Panc1 (cell line): Measurements from ENCODE around the gene CBR4. TPM values are rescaled to one million over a fixed set of nuclear protein-coding genes. Genes with fewer than 3 reads are reported as not detected.

Experiments used
- ATAC-seq: fragments of 200-7000 bp; cut with Tn5 transposase; 2 replicates; pipeline ENCODE4 v1.9.1; 2020; ENCODE audit warnings: mild to moderate bottlenecking, moderate library complexity
- BruUV-seq: library from RNA; stranded (reverse); fragments of 400-500 nt; replicated peaks from 2 replicates; lab custom pipeline; 2021; lab: Mats Ljungman, UMichigan
- CTCF ChIA-PET: fragments of 300-600 bp; sonication (Branson Sonifier 250); formaldehyde crosslinking; loops from one replicate; lab custom pipeline; 2022; ENCODE audit warnings: antibody characterized with exemption; lab: Charles Lee
- POLR2A ChIA-PET: fragments of 300-600 bp; sonication (Branson Sonifier 250); formaldehyde crosslinking; loops from one replicate; lab custom pipeline; 2022; ENCODE audit warnings: antibody characterized with exemption; lab: Charles Lee
- DNase-seq: peaks from one replicate; pipeline ENCODE4 v3.0.0-alpha.2; 2010; ENCODE audit warnings: low read depth, low spot score
- H3K27ac ChIP-seq: 2 replicates; pipeline ENCODE4 v1.5.1; 2011; ENCODE audit warnings: mild to moderate bottlenecking, low read length, inconsistent platforms
- H3K27me3 ChIP-seq: fragments of 200-500 bp; sonication (Bioruptor generic); 2 replicates; pipeline ENCODE4 v1.6.0; 2014; ENCODE audit warnings: low read length, inconsistent platforms; ENCODE audit not compliant: control insufficient read depth, insufficient read depth
- H3K36me3 ChIP-seq: fragments of 200-500 bp; sonication (Bioruptor generic); 2 replicates; pipeline ENCODE4 v1.5.1; 2014; ENCODE audit warnings: inconsistent platforms, mild to moderate bottlenecking, low read length, moderate library complexity; ENCODE audit not compliant: control insufficient read depth, insufficient read depth
- H3K4me1 ChIP-seq: 2 replicates; pipeline ENCODE4 v1.5.1; 2011; ENCODE audit warnings: inconsistent platforms, mild to moderate bottlenecking, low read length, moderate library complexity; ENCODE audit not compliant: control insufficient read depth, insufficient read depth
- H3K4me3 ChIP-seq, 2 experiments: 2 replicates each; pipeline ENCODE4 v1.5.1; 2011 to 2012; ENCODE audit warnings: low read depth in 2 of 2, low read length in 2 of 2, mild to moderate bottlenecking in 2 of 2, inconsistent platforms in 1 of 2, moderate library complexity in 1 of 2
- H3K9me3 ChIP-seq: fragments of 200-500 bp; sonication (Bioruptor generic); 2 replicates; pipeline ENCODE4 v1.5.1; 2014; ENCODE audit warnings: low read depth, mild to moderate bottlenecking, inconsistent platforms, low read length, moderate library complexity; ENCODE audit not compliant: control insufficient read depth, insufficient read depth
- CTCF ChIP-seq: fragments of 450-650 bp; IDR thresholded peaks from 2 replicates; pipeline ENCODE4 v1.5.1; 2017; ENCODE audit warnings: mild to moderate bottlenecking
- POLR2AphosphoS5 ChIP-seq: IDR thresholded peaks from 2 replicates; pipeline ENCODE4 v1.6.1; 2012; ENCODE audit warnings: mild to moderate bottlenecking, low read depth, low read length, moderate library complexity
- SIN3A ChIP-seq: IDR thresholded peaks from 2 replicates; pipeline ENCODE4 v1.6.1; 2012; ENCODE audit warnings: low read depth, mild to moderate bottlenecking, low read length, moderate library complexity, borderline replicate concordance; ENCODE audit not compliant: insufficient read depth
- TCF7L2 ChIP-seq: IDR thresholded peaks from 2 replicates; pipeline ENCODE4 v1.6.1; 2011; ENCODE audit warnings: mild to moderate bottlenecking, low read depth, low read length, inconsistent platforms
- in situ Hi-C: cut with HindIII; loops from 2 replicates; pipeline ENCODE4 v1.10.0; 2016; ENCODE audit warnings: low sequenced_read_pairs, low pct_unique_long_range_greater_than_20kb
- intact Hi-C: fragments of 100-400 bp; cut with micrococcal nuclease; formaldehyde crosslinking; loops from one replicate; pipeline ENCODE4 v1.10.0; 2022; ENCODE audit not compliant: unreplicated experiment
- total RNA-seq: library from RNA; stranded (reverse); gene quantifications from one replicate; pipeline ENCODE4 v1.2.1, GENCODE V29; 2021; ENCODE audit not compliant: unreplicated experiment
- TF ChIP-seq, protein P1 (sequence below), 2 experiments: IDR thresholded peaks; 2 replicates each; pipeline ENCODE4 v1.6.1; 2011 to 2012; ENCODE audit warnings: low read depth in 2 of 2, control low read depth in 1 of 2, low read length in 1 of 2, mild to moderate bottlenecking in 1 of 2, moderate library complexity in 1 of 2; ENCODE audit not compliant: insufficient read depth in 1 of 2

Gene CBR4
- total RNA-seq, 1 experiment from 2014 or later: 13.5 TPM

DNA sequence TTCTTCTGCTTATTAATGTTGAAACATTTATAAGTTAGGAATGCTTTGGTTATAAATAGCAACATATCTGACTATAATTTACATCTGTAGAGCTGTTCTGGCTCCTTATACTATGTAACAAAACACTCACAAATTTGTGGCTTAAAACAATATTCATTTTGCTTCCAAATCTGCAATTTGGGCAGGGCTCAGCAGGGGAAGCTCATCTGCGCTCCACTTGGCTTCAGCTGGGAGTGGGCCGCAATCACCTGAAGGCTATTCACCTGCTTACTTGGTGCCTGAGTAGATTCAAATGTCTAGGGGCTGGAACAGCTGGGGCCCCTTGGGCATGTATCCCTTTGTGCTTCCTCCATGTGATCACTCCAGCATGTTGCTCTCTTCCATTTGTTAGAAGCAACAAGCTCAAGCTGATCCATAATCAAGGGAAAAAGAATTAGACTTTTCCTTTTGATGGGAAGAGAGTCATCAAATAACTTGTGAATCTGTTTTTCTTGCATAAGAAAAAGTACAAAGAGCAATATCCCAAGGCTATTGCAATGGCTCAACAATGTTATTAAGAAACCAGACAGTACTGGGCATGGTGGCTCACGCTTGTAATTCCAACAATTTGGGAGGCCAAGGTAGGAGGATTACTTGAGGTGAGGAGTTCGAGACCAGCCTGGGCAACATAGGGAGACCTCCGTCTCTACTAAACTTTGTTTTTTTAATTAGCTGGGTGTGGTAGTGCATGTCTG is 34.8 kb upstream of the CBR4 start:
- Histone ChIP-seq H3K36me3 (no peaks in the 10 kb centered on the region), H3K9me3 (no peaks in the 10 kb centered on the region), H3K27ac (no peak overlapping the region), H3K4me3 (no peak overlapping the region), H3K27me3 (no peaks in the 10 kb centered on the region), H3K4me1 (no peaks in the 10 kb centered on the region)
- BruUV-seq: no TSS peak
- CTCF ChIA-PET: interaction anchor here (0.6 kb wide), 1 partner anchor 448 kb away, joined by 4 read pairs; no protein-coding TSS in a partner anchor
- intact Hi-C loops (no loop called here), in situ Hi-C loops (no loop called here)
- POLR2A ChIA-PET: no interaction called here
- DNase-seq (no peak), ATAC-seq (no peak)
- TF ChIP-seq CTCF: no peak
- TF ChIP-seq, protein P1, sequence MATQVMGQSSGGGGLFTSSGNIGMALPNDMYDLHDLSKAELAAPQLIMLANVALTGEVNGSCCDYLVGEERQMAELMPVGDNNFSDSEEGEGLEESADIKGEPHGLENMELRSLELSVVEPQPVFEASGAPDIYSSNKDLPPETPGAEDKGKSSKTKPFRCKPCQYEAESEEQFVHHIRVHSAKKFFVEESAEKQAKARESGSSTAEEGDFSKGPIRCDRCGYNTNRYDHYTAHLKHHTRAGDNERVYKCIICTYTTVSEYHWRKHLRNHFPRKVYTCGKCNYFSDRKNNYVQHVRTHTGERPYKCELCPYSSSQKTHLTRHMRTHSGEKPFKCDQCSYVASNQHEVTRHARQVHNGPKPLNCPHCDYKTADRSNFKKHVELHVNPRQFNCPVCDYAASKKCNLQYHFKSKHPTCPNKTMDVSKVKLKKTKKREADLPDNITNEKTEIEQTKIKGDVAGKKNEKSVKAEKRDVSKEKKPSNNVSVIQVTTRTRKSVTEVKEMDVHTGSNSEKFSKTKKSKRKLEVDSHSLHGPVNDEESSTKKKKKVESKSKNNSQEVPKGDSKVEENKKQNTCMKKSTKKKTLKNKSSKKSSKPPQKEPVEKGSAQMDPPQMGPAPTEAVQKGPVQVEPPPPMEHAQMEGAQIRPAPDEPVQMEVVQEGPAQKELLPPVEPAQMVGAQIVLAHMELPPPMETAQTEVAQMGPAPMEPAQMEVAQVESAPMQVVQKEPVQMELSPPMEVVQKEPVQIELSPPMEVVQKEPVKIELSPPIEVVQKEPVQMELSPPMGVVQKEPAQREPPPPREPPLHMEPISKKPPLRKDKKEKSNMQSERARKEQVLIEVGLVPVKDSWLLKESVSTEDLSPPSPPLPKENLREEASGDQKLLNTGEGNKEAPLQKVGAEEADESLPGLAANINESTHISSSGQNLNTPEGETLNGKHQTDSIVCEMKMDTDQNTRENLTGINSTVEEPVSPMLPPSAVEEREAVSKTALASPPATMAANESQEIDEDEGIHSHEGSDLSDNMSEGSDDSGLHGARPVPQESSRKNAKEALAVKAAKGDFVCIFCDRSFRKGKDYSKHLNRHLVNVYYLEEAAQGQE (IDR thresholded peaks at IDR 0.05; ENCODE audit: insufficient read depth in 1 of 2, low read depth in 2 of 2, low read length in 1 of 2): no peak
- TF ChIP-seq POLR2AphosphoS5: no peak
- TF ChIP-seq TCF7L2: no peak

GRCh38 chr4:169042608-169043007 is 32.6 kb upstream of the CBR4 start:
- Histone ChIP-seq H3K36me3 (no peaks in the 10 kb centered on the region), H3K27ac (no peak overlapping the region), H3K4me3 (no peak overlapping the region), H3K27me3 (no peaks in the 10 kb centered on the region), H3K4me1 (no peaks in the 10 kb centered on the region), H3K9me3 (no peaks in the 10 kb centered on the region)
- no peak for DNase-seq
- ATAC-seq: no peak
- no TSS peak for BruUV-seq
- in situ Hi-C loops: no loop called here
- intact Hi-C loops: no loop called here
- POLR2A ChIA-PET: no interaction called here
- TF ChIP-seq CTCF (no peak), POLR2AphosphoS5 (no peak), SIN3A (no peak), TCF7L2 (no peak)
- TF ChIP-seq, protein P1 (IDR thresholded peaks at IDR 0.05; ENCODE audit: insufficient read depth in 1 of 2, low read depth in 2 of 2, low read length in 1 of 2): no peak
- CTCF ChIA-PET: no interaction called here
